GM21529 (cell line): ENCODE measurements around the gene ADGRL3.

Source experiments
- ATAC-seq: cut with Tn5 transposase; IDR thresholded peaks from one replicate; pipeline ENCODE4 v1.9.1; 2021; ENCODE audit not compliant: unreplicated experiment

ADGRL3 gene

GRCh38 chr4:61200187-61200915 lies at the start of gene ADGRL3:
Gene ADGRL3, plus strand, starts transcription at chr4:61200326.
- ATAC-seq, result no peak

- ATAC-seq, result no peak
Measured at GRCh38 chr4:61152433-61152832, 47.7 kb upstream of the ADGRL3 start.

- no peak for ATAC-seq
Measured at GRCh38 chr4:61160478-61160877, 39.6 kb upstream of the ADGRL3 start.

- ATAC-seq, result no peak
Measured at GRCh38 chr4:61162116-61162515, 38.0 kb upstream of the ADGRL3 start.

DNA sequence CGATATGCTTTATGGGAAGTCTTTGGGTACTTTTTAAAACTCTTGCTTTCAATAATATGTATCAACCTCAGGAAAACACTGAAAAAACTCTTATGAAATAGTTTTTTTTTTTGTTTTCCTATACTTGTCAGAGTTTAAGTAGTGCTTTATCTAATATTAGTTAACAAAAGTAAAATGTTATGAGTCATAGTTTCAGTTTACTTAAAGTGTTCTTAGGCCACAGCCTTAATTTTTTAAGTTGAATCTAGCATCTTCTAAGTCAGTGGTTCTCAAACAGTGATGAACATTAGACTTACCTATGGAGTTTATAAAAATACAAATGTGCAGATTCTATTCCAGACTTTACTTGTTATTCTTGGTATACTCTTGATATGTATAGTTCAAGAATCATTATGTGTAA lies 26.3 kb upstream of the ADGRL3 start:
- ATAC-seq, result no peak

DNA sequence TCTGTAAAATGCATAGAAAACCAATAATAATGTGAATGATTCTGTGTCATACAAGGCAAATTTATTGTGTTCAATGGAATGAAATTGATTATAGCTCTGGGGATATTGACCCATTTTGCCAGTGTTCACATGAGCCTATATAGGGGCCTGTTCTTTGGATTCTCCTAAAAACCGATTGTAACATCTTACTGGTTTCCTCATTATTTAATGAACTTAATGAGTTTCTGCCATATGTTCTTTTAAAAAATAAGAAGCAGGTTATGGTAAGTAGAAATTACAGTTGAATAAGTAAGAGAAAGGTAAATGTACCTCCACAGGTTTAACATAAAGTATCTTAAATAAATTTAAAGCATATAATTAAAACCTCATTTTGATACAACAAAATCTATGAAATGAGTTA lies 24.6 kb upstream of the ADGRL3 start:
- no peak for ATAC-seq

DNA sequence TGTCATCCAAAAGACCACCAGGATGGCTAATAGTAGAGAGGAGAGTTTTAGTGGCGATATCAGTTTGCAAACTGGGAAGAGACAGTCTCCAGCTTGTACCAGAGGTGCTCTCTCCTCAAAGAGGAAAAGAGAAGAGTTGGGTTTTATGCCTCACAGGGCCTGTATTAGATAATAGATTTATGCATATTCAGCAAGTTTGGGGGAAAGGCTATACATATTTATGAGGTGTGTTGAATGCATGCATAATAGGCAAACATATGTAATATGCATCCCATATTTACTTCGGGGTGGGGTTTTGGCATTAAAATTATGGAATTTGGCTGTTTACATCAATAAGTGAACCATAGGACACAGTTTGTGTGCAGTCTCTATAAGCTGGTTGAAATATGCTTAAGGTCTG lies 22.8 kb upstream of the ADGRL3 start:
- ATAC-seq, result no peak

DNA sequence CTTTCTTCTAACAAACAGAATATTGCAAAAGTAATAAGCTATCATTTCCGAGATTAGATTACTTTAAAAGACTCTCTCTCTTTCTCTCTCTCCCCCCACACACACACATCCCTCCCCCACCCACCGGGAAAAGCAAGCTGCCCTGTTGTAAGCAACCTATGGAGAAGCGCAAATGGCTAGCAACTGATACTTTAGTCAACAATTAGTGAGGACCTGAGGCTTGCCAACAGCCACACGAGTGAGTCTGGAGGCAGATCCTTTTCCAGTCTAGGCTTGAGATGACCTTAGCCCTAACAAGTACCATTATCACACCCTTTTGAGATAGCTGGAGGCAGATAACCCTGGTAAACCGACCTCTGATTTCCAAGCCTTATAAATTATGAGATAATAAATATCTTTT lies 19.7 kb upstream of the ADGRL3 start:
- no peak for ATAC-seq

DNA sequence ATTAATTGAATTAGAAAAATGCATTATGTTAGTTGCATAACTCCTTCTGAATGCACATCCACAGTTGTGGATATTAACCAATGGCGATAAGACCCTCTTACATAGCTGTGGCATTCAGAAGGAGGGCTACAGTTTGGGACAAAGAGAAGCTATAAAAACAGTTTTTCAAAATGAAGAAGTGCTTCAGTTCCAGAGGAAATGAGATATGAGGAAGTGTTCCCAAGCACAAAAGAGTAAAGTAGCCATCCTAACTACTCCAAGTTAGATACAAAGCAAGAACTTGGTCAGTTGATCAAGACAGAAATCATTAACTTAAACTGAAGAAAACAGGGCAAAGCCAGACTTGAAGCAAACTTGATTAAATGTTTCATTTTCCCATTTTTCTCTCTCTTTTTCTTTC lies 17.2 kb upstream of the ADGRL3 start:
- no peak for ATAC-seq

DNA sequence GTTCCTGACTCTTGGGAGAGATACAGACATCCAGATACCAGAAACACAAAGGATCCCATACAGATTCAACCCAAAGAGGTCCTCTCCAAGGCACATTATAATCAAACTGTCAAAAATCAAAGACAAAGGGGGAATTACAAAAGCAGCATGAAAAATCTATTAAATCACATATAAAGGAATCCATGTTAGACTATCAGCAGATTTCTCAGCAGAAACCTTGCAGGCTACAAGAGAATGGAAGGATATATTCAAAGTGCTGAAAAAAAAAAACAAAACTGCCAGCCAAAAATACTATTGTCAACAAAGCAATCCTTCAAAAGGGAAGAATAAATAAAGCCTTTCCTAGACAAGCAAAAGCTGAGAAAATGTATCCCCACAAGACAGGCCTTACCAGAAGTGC lies 14.8 kb upstream of the ADGRL3 start:
- ATAC-seq, result no peak

GRCh38 chr4:61192392-61192791 lies 7.7 kb upstream of the ADGRL3 start:
- ATAC-seq, result no peak

- ATAC-seq, result no peak
Measured at GRCh38 chr4:61193863-61194262, 6.3 kb upstream of the ADGRL3 start.

DNA sequence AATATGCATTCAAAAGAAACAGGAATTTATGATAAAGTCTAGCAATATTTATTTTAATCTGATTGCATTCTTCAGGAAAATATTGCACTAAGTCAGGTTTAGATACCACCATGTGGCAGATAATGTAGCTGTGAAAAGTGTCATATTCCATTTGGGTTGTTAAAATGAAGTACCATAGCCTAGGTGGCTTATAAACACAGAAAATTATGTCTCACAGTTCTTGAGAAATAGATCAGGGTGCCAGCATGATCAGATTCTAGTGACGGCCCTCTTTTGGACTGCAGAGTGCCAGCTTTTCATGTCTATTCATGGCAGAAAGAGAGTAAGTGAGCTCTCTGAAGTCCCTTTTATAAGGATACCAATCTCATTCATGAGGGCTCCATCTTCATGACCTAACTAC lies 5.6 kb upstream of the ADGRL3 start:
- no peak for ATAC-seq

GRCh38 chr4:61195101-61195500 lies 5.0 kb upstream of the ADGRL3 start:
- ATAC-seq, result no peak

DNA sequence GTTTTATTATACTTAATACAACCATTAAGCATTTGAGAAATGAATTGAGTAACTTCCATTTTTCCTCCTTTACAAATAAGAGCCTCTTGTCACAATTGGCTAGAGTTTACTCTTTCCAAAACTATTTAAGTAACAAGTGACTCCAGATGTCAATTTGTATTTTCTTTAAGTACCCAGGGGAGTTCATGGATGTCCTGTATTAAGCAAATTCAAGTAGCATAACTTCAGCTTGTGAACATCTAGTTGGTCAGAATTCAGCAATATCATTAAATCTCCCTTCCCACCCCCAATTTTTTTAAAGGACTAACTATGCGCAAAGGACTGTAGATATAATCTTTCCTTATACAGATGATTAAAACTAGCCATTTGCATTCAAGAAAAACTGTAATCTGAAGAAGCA lies 1.4 kb upstream of the ADGRL3 start:
- no peak for ATAC-seq

DNA sequence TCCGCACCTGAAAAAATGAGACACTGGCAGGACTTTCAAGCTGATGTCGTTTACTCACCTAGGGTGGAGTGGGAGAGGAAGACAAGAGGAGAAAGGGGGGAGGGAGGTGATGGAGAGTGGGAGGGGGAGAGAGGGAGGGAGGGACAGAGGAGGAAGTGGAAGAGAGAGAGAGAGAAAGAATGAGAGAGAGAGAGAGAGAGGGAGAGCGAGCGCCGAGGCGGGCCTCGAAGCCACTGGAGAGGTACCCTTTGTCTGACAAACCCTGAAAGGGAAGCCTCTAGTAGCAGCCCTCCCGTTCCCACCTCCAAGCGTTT lies 296 bp upstream of the ADGRL3 start:
- no peak for ATAC-seq

DNA sequence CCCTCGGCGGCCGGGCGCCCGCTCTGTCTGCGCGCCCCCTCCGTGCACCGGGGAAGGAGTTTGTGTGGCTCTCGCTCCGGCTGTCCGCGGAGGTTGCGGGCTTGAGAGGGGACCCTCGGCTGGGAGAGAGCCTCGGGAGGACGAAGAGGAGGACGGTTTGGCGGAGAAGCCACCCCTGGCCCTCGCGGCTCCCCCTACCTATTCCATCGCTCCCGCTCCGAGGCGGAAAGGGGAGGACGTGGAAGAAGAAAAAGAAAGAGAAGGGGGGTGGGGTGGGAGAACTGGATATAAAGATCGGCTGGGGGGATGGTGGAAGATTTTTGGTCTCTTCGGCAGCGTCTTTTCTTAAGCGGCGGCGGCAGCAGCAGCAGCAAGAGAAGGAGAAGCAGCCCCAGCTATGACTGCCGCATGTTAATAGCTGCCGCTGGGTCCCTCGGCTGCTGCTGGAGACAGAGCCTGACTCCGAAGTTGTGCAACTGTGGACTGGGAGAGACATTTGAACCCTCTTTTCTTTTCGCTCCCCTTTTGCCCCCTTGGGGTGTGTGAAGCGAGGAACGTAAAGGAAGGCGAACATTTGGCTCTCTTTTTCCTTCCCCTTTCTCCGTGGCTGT lies 895 bp downstream of the ADGRL3 start:
- ATAC-seq, result no peak

GRCh38 chr4:61201561-61201960 lies 1.4 kb downstream of the ADGRL3 start:
- no peak for ATAC-seq

- ATAC-seq, result no peak
Measured at GRCh38 chr4:61201961-61202637, 2.0 kb downstream of the ADGRL3 start.

DNA sequence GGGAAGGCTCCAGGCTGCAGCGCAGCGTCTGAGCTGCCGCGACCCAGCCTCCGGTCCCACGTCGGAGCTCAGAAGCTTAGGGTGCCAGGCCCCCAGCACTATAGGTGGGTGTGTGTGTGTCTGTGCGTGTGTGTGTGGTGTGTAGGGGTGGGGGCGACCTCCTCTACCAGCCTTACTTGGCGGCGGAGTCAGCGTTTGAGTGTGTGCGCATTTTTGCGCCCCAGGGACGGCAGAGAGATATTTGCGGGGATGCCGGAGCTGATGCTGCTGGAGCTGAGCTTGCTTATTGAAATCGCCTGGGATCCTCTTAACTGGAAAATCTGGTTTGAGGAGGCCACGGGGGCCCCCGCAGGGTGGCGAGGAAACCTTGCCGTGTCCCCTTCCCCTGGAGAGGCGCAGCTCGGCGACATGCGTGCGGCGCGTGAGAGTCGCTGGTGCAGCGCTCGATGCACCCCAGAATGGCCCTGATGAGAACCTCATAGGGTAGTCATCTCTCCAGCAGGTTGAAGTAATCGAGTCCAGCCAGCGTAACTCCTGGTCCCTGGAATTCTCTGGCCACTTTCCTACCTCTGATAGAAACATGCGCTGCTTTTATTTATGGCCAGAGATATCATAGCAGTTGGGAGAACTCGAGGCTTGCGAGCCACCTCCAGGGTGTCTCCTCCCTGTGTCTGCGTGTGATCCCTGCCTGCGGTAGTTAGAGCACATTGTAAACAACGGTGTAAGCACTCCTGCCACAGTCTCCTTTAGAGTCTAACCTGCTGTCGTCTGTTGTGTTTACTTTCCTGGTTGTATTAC lies 2.7 kb downstream of the ADGRL3 start:
- ATAC-seq, result no peak

DNA sequence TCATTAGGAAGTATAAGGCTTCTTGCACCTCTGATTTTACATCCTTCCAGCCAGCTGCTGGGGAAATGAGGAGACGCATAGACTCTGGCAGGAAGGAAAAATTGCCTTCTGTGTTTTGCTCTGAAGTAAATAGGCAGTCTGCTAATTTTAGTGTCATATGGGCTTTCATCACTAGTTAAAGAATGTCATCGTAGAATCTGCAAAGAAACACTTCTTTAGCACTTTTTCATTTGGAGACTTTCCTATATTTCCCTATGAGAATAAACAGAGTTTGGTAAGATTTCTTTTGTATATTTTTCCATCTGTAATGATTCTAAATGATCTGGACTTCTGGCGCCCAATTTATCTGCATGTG lies 3.3 kb downstream of the ADGRL3 start:
- ATAC-seq, result no peak
